PFSK-1 (cell line): ENCODE results near the gene TANGO2.

Experiments
- POLR2AphosphoS5 ChIP-seq: IDR thresholded peaks from 2 replicates; pipeline ENCODE4 v1.6.1; 2012; ENCODE audit warnings: low read depth, mild to moderate bottlenecking, control low read depth, low read length, moderate library complexity
- REST ChIP-seq, 2 experiments: IDR thresholded peaks; 2 replicates each; pipeline versions ENCODE4 v1.6.1 to v1.8.0; 2011 to 2012; ENCODE audit warnings: low read depth in 2 of 2, low read length in 2 of 2, control low read depth in 1 of 2, inconsistent platforms in 1 of 2, mild to moderate bottlenecking in 1 of 2, moderate library complexity in 1 of 2; ENCODE audit not compliant: insufficient read depth in 1 of 2
- SIN3A ChIP-seq: IDR thresholded peaks from 2 replicates; pipeline ENCODE4 v1.6.1; 2012; ENCODE audit warnings: mild to moderate bottlenecking, low read length, moderate library complexity, borderline replicate concordance; ENCODE audit not compliant: insufficient read depth

GRCh38 chr22:20026204-20026908 is 5.4 kb downstream of the TANGO2 start:
- TF ChIP-seq REST (IDR thresholded peaks at IDR 0.05; ENCODE audit: insufficient read depth in 1 of 2, low read depth in 2 of 2, low read length in 2 of 2): no peak
- TF ChIP-seq SIN3A: no peak
- no peak for TF ChIP-seq POLR2AphosphoS5
